Measurements from ENCODE around the gene IPO4.
A peak's percentile ranks its signal among the peaks of the same experiment; 100 is the strongest.

Gene IPO4

DNA sequence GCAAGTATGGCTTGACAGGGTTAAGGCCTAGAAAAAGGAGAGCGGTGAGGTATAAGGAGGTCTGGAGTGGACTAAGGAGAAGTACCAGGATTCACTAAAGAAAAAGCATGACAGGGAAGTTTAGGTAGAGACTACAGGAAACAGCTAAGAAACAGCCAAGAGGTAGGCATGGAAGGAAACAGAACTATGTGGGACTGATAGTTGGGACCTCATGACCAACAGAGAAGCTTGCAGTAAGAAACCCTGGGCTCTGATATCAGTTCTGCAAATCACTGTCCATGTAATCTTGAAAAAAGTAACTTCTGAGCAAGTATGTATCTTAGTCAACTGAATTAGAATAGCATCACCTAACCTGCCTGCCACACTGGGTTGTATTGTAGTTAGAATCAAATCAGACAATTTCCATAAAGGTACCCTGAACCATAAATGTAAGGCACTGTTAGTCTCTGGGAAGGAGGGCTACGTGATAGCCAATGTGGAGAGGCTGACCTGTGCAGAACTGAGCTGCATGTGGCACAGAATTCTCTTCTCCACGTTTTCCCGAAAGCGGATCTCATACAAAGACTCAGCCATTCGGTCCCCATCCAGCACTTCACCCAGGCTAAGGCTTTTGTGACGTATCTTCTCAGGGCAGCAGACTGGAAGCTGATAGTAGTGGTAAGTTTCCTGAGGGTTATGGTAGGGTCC lies 5.7 kb upstream of the IPO4 start:
- no peak for DNase-seq (ENCODE audit: low spot score)

DNA sequence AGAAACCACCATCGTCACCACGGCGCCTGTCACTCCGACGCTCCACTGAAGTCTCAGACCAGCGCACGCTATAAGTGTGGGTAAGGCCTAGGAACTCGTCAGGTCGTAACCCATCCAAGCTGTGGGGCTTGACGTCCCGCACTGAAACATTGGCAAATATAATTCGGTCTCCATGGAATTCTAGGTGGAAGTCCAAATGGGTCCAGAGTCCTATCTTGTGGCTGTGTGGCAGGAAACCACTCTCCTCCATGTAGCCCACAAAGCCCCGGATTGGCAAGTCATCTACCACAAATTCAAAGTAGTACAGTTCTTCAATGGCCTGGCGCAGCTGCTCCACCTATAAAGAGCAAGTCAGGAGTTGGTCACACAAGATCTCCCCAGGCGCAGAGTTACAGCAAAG lies 4.3 kb upstream of the IPO4 start:
- no peak for DNase-seq (ENCODE audit: low spot score)

DNA sequence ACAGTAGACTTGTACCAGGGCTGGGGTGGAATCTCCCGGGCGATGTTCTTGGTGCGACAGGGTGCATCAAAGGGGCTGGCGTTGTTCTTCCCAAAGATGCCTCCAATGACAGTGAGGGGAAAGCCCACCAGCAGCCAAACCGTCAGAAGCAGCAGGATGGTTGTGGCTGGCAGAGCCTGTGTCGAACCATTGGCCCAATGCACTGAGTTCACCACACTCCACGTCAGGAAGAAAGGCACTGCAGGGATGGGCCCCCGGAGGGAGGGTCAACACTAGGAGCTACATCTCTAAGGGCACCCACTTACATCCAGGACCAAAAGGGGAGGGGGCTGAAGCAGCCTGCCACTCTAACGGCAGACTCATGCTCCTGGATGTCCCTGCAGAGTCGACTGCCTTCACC lies 1.8 kb upstream of the IPO4 start:
- DNase-seq (ENCODE audit: low spot score): no peak

DNA sequence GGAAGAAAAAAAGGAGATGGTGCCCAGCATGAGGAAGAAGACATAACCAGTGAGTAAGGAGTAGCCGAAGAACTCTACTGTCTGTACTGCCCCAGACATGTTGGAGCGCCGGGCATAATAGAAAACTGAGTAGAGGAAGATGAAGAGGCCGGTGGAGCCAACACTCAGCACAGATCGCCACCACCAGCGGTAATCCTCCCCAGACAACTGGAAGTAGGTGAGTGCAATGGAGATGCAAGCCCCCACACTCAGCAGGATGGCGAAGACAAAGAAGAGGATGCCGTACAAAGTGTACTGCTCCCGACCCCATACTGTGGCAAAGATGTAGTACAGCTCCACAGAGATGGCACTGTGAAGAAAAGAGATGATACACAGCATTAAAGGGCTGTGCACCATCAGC lies 844 bp upstream of the IPO4 start:
- no peak for DNase-seq (ENCODE audit: low spot score)

DNA sequence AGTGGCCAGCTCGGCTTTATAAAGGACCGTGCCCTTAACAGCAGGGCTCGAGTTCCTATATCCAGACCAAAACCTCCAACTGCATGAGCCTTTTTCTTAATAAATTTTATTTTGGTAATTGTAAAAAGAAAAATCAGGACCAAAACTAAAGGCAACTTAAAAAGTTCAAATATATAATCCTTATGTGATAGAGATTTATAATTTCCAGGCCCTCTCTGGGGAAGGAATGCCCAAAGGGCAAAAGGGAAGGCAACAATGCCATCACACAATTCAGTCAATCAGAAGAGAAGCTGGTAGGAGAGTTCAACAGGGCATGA lies 401 bp upstream of the IPO4 start:
- DNase-seq (ENCODE audit: low spot score): no peak

DNA sequence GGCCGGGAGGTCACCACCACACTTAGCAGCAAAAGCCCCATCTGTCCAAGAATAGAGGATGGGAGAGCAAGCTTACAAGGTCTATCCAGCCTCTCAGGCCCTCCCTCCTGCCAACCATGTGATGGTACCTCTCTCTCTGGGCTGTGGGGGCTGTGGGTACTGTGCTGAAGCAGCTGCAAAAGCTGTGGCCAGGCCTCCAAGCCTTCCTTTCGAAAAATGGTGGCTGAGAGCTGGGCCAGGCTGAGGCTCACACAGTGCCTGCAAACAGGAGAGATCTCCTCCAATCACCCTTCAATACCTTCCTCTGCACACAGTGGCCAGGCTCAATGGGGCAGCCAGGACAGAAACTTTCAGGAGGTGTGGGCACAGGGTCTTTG lies 1.1 kb downstream of the IPO4 start:
- DNase-seq (ENCODE audit: low spot score): no peak

DNA sequence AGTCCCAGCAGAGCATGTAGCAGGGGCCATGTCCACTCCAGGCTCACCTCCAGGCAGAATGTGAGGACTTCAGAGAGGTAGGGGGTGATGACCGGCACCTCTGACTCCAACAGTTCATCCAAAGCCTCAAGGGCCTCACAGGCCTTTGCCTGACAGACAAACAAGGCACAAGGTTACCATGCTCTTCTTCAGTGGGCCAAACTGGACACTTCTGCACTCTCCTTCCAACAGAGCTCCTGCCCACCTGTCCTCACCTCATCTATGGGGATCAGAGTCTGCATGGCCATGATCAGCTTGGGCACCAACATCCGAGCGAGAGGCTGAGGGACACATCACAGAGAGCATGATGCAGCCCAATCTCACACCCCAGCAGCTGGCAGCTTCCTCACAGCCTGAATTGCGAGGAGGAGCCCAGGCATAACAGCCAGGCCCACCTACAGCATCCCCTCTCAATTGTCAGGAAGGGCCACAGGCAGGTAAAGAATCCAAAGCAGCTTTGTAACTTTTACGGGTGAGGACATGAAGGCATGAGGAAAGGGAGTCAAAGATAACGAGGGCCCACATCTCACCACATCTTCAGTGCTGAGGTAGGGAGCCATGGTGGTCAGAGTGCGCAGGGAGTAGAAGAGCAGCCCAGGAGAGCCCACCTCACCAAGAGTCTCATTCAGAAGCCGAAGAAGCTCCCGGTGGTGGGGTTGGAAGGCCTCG lies 1.6 kb downstream of the IPO4 start:
- DNase-seq (ENCODE audit: low spot score): no peak

DNA sequence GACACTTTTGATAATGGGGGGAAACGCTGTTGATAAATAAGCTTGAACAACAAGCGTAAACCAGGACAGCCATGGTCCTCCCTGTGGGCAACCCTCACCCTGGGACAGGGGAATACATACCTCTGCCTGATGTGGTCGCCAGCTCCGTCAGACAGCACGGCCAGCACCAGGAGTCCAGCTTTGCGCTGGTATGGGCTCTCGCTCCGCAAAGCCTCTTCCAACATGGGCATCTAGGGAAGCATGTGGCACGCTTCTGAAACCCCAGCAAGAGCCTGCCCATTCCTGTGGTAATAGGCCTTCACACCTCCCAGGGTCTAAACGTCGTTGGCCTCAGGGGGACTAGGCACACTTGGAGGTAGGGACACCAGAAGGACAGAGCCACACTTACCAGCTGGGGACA lies 2.9 kb downstream of the IPO4 start:
- DNase-seq (ENCODE audit: low spot score): no peak

DNA sequence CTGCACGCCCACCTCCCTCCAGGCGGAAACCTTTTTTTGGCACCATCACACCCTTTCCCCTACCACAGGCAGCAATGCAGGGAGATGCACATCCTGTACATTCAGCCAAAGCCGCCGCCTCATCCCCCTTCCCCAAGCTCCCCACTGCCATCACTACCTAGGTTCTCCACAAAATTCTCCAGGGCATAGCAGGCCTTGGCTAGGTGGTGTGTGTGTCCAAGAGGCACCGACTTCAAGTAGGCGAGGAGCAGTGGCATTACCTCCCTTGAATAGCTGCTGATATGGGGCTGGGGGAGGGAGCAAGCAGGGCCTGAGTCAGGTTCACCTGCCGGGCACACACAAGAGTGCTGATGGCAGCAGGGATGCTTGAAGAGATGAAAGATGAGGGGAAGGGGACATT lies 3.6 kb downstream of the IPO4 start:
- no peak for DNase-seq (ENCODE audit: low spot score)

DNA sequence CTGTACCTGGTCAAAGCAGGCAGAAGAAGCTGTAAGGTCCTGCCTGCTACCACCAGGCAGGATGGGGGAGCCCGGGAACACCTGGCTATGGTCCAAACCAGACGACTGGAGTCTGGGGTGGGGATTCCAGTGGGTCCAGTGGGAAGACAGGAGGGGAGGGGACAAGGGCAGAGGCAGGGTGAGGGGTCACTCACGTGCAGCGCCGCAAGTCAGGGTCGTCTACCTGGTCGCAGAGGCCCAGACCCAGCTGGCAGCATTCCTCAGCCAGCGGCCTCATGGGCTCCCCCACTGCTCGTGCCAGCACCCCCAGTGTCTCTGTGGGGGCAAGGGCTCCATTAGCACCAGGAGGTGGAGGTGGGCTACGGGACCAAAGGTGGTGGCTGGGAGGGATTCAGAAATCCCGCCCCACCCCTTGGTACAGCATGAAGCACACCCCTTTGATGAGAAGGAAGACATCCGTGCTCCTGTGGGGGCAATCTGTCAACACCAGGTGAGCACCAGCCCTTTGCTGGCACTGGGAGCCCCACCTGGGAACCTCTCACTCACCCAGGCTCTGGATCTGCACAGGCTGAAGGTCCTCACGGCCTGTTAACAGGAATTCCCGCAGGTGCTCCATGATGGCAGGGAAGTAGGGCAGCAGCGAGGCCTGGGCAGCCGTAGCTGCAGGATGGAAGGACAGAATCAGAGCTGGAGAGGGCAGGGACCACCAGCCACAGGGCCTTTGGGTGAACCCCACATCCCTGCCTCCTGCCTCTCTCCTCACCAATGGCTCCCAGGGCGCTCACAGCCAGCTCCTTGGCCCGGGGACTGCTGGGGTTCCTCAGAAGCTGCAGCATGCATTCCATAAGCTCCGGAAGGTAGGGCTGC lies 4.3 kb downstream of the IPO4 start:
- DNase-seq (ENCODE audit: low spot score): no peak

DNA sequence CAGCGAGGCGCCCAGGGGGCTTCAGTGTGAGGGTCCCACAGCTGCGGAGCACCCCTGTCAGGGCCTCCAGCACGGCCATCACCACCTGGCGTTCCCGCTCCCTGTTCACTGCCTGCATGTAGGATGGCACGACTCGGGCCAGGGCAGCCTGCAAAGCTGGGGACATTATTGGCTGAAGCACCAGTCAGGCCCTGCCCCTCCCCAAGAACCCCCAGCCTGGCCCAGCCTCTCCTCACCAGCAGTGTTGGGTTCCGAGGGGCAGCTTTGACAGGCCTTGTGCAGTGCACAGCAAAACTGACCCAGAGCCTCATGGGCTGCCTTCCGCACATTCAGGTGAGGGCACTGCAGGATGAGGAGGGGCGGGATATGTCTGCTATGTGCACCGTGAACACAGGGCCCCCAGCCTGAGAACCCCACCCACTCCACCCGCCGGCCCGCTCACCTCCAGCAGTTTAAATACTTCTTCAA lies 5.6 kb downstream of the IPO4 start:
- no peak for DNase-seq (ENCODE audit: low spot score)

DNA sequence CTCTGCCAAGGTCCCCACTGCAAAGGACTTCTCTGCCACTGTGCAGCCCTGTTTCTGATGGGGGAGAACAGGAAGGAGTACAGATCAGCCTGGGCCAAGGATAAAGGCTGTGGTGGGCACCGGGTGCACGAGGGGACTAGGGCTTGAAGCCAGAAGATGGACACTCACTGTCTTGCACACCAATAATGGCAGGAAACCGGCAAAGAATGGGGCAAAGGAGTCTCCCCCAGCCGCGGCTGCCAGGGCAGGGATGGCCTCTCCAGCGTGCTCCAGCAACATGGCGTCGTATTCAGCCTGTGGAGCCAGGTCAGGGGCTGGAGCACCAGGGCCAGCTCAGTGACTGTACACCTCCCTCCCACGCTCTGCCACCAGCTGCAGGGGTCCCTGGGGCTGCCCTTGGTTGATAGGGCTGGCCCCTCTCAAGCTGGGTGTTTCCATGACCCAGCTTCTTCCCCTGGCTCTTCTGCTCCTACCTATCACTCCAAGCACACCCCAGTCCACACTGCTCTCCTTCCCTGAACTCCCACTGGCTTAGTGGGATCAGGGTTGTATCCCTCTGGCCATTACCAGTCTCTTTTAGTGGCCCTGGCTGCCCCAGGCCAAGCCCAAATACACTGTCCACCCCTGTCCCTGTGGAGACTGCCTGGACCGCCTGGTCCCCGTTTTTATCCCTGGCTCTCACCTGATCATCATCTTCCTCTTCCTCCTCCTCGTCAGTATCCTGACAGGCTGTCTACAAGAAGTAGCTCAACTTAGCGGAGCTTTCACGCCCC lies 6.3 kb downstream of the IPO4 start:
- DNase-seq (ENCODE audit: low spot score): no peak

DNA sequence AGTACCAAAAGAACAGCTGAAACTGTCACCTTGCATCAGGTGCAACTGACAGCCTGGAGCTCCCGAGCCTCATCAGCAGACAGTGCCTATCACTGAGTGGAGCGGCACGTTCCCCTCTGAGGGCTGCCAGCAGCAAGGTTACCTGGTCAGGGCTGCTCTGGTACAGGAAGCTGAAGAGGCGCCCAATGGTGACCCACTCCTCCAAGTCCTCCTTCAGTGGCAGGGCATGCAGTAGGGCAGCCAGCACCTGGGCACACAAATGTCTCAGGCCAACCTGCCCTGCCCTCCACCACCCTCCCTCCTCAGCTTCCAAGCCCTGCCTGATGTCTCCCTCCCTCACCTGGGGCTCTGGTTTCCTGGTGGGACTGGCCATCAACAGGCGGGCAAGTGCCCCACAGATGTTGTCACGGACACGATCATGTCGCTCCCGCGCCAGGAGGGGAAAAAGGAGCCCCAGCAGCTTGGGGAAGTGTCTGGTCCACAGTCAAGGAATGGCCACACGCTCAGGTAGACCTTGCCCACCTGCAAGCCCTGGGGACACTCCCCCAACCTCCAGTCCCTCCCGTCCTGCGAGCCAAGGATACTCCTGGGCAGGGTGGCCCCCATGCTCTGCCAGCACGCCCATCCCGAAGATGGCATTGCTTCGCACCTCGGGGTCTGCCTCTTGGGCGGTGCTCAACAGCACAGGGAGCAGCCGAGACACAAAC lies 7.1 kb downstream of the IPO4 start:
- DNase-seq (ENCODE audit: low spot score): no peak

DNA sequence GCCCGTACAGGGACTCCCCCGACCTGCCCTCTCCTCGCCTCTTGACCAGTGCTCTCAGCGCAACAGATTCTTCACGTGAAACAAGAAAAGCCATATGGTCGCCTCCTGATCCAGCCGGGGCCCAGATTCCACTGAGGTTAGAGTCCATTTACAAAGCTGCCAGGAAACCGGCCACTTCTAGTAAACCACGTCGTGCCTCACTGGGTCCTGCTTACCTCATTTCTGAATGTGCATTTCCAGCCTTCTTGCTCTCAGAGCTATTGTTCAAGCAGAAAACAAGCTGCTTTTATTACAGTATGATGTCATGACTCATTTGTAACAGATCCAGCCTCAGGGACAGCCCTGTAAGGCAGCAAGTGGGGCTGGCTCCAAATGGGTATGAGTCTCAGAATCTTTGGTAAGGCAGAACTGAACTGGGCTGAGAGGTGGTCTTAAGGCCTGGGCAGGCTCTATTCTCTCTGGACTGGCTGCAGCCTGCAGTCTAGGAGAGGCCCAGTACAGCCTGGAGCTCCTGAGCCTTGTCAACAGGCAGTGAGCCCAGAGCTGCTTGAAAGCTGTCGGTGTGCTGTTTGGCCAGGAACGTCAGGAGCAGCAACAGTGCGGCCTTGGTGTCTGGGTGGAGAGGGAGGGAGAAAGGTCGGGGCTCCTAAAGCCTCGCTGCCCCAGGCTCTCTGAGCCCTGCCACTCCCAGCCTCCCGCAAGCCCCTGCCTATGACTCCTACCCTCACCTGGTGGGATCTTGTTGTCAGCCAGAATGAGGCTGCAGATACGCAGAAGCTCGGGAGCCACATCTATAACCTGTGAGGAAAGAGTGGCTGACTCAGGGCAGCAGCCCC lies 8.4 kb downstream of the IPO4 start:
- DNase-seq (ENCODE audit: low spot score): peak; percentile 79

DNA sequence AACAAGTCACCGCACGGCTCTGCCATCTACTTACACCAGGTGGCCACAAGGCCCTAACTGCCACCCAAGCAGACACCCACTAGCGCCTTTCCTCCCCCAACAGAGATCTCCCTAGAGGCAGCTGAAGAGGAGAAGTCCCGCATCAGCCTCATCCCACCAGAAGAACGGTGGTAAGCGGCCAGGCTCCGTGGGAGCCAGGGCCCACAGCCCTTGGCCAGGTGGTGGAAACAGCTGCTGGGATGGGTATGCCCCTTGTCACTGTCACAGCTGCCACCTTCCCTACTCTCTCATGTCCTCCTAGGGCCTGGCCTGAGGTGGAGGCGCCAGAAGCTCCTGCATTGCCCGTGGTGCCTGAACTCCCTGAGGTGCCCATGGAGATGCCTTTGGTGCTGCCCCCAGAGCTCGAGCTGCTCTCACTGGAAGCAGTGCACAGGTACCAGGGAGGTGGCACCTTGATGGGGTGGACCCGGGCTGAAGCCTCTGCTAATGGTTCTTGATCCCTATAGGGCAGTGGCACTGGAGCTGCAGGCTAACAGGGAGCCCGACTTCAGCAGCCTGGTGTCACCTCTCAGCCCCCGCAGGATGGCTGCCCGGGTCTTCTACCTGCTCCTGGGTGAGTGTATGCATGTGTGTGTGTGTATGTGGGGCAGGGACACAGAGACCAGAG lies 9.2 kb downstream of the IPO4 start:
- DNase-seq (ENCODE audit: low spot score): no peak

DNA sequence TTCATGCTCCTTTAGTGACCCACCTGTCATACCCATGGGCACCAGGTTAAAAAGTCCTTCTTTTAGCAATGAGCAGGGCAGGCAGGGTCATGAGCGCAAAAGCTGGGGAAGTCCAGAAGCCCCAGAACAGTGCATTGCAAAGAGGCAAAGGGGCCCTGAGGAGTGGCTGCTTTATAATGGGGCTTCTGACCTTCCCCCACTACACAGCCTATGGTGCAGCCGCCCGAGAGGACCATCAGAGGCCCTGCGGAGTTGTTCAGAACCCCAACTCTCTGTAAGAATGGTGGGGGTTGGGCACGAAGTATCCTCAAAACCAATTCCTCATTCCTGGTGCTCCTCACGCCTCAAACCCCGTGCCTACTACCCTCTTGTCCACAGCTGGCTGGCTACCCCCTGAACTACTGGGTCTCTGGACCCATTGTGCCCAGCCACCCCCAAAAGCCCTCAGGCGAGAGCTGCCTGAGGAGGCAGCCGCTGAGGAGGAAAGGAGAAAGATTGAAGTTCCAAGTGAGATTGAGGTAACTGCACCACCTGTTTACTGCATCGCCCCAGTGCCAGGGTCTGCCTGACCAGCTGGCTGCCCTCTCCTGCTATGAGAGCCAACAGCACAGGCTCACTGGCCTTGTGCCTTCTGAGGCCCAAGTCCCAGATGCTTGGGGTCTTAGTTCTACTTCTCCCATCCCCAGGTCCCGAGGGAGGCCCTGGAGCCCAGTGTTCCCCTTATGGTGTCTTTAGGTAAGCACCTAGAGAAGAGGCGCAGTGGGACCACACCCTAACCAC lies 10.0 kb downstream of the IPO4 start:
- no peak for DNase-seq (ENCODE audit: low spot score)

DNA sequence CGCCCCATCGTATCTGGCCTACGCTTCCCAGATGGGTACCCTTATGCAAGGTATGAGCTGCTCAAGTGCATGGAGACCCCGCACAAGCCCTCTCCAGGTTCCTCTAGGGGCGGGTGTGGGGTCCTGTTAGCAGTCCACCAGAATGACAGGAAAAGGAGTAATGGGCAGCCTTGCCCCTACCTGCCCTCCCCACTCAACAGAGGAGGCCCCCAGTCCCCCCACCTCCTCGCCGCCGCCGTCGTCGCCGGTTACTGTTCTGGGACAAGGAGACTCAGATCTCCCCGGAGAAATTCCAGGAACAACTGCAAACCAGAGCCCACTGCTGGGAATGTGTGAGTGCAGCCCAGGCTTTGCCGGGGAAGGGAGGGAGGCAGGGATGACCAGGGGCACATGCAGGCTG lies 10.7 kb downstream of the IPO4 start:
- DNase-seq (ENCODE audit: low spot score): no peak

DNA sequence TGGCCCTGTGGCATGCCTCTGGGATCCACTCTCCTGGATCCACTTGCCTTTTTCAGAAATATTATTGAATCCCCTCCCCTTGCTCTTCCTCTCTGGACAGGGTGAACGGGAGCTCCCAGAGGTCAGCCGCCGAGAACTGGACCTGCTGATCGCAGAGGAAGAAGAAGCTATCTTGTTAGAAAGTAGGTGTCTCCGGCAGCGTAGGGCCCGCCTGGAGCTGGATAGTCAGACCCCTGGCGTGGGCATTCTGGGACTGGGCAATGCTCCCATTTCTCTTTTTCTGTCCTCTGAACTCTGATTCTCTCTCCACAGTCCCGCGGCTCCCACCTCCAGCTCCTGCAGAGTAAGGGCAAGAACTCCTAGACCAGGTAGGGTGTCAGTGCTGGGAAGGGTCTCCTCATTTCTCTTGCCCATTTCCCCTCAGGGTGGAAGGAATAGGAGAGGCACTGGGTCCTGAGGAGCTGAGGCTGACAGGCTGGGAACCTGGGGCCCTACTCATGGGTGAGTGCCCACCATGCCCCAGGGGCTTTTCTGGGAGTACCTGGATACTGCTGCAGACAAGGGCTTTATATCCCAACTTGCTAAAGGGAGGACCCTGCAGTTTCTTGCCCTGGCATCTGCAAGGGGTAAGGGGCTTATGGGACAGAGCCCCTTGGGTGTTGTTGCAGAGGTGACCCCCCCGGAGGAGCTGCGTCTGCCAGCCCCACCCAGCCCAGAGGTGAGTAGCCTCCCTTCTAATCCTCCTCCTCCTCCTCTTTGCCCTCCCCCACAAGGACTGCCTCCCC lies 11.4 kb downstream of the IPO4 start:
- no peak for DNase-seq (ENCODE audit: low spot score)

DNA sequence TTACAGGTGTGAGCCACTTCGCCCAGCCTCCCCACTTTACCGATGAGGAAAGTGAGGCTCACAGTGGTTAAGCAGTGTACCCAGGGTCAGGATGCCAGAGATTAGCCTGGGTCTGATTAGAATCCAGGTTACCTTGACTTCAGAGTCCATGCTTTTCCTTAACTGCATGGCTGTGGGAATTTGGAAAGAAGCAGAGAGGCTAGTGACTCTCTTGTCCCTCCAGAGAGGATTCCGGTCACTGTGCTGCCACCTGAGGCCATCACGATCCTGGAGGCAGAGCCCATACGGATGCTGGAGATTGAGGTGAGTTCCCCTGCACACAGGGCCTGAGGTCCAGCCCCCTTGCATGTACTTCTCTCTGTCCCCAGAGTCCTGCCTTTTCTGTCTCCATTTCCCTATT lies 12.0 kb downstream of the IPO4 start:
- no peak for DNase-seq (ENCODE audit: low spot score)
